Measurements from ENCODE around the gene CRABP2.

Gene CRABP2

DNA sequence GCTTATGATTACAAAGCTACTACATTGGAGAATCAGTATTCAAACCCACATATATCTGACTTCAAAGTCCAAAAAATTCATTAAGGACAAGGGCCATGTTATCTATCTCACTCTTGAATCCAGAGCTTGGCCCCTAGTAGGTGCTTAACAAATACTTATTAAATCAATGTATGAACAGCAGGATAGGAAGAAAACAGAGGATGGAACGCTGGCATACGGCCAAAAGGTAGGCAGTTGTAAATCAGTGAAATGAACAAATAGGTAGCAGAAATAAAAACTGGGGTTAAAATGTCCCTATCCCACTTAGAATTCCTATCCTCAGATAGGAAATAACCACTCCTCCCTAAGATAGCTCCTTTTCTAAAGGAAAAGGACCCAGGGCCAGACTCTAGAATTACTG lies 33.5 kb upstream of the CRABP2 start:
- Histone ChIP-seq H3F3A (ENCODE audit: control insufficient read depth, insufficient read depth) (peaks cover 25% of the 10 kb centered on the region), H3K4me1 (ENCODE audit: control insufficient read depth, low read length) (peaks cover 25% of the 10 kb centered on the region), H3K27ac (ENCODE audit: low read depth, low read length) (no peak overlapping the region), H3K9me3 (ENCODE audit: control insufficient read depth, insufficient read depth, low read length) (no peaks in the 10 kb centered on the region), H3K9me2 (replicated peaks; ENCODE audit: control insufficient read depth, low read length) (no peaks in the 10 kb centered on the region), H3K4me2 (ENCODE audit: low read length) (peak overlapping the region; percentile 83), H4K20me1 (ENCODE audit: control insufficient read depth, insufficient read depth, low read depth, low read length) (no peaks in the 10 kb centered on the region), H3K27me3 (ENCODE audit: control insufficient read depth, low read length) (no peaks in the 10 kb centered on the region), H3K36me3 (ENCODE audit: control insufficient read depth, low read length) (peaks cover 84% of the 10 kb centered on the region), H3K79me2 (ENCODE audit: control insufficient read depth, low read length) (peaks cover 26% of the 10 kb centered on the region), H3K4me3 (ENCODE audit: low read length) (no peak overlapping the region)
- TF ChIP-seq EZH2phosphoT487 (IDR thresholded peaks at IDR 0.05; ENCODE audit: borderline replicate concordance, low read length) = no peak

DNA sequence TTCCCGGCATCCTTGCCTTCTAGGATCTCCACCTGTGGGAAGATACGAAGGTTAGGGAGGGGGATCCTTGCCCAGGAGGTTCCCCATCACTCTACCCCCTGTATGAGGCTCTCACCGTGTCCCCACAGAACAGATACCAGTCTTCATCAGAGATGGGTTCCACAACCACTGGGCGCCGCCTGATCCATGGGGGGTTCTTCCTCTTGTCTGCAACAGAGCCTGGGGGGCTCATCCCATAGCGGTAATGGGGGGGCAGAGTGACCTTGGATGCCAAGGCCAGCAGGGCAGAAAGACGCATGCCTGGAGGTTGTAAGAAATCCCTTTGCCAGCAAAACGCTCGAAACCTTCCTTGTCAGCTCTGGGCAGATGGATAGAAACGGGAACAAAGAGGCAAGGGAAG lies 33.0 kb upstream of the CRABP2 start:
- H3K79me2 ChIP-seq (ENCODE audit: control insufficient read depth, low read length) = peaks cover 26% of the 10 kb centered on the region
- H3K4me3 ChIP-seq (ENCODE audit: low read length) = no peak overlapping the region
- no peaks in the 10 kb centered on the region for H3K9me2 ChIP-seq (replicated peaks; ENCODE audit: control insufficient read depth, low read length)
- H4K20me1 ChIP-seq (ENCODE audit: control insufficient read depth, insufficient read depth, low read depth, low read length) = no peaks in the 10 kb centered on the region
- no peak overlapping the region for H3K27ac ChIP-seq (ENCODE audit: low read depth, low read length)
- H3K27me3 ChIP-seq (ENCODE audit: control insufficient read depth, low read length) = no peaks in the 10 kb centered on the region
- peaks cover 84% of the 10 kb centered on the region for H3K36me3 ChIP-seq (ENCODE audit: control insufficient read depth, low read length)
- peaks cover 25% of the 10 kb centered on the region for H3K4me1 ChIP-seq (ENCODE audit: control insufficient read depth, low read length)
- H3K9me3 ChIP-seq (ENCODE audit: control insufficient read depth, insufficient read depth, low read length) = no peaks in the 10 kb centered on the region
- no peak overlapping the region for H3K4me2 ChIP-seq (ENCODE audit: low read length)
- peaks cover 25% of the 10 kb centered on the region for H3F3A ChIP-seq (ENCODE audit: control insufficient read depth, insufficient read depth)
- TF ChIP-seq EZH2phosphoT487 (IDR thresholded peaks at IDR 0.05; ENCODE audit: borderline replicate concordance, low read length) = no peak
- TF ChIP-seq, protein P1, sequence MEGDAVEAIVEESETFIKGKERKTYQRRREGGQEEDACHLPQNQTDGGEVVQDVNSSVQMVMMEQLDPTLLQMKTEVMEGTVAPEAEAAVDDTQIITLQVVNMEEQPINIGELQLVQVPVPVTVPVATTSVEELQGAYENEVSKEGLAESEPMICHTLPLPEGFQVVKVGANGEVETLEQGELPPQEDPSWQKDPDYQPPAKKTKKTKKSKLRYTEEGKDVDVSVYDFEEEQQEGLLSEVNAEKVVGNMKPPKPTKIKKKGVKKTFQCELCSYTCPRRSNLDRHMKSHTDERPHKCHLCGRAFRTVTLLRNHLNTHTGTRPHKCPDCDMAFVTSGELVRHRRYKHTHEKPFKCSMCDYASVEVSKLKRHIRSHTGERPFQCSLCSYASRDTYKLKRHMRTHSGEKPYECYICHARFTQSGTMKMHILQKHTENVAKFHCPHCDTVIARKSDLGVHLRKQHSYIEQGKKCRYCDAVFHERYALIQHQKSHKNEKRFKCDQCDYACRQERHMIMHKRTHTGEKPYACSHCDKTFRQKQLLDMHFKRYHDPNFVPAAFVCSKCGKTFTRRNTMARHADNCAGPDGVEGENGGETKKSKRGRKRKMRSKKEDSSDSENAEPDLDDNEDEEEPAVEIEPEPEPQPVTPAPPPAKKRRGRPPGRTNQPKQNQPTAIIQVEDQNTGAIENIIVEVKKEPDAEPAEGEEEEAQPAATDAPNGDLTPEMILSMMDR (IDR thresholded peaks at IDR 0.05; ENCODE audit: low read depth, low read length, poor library complexity, severe bottlenecking) = no peak

DNA sequence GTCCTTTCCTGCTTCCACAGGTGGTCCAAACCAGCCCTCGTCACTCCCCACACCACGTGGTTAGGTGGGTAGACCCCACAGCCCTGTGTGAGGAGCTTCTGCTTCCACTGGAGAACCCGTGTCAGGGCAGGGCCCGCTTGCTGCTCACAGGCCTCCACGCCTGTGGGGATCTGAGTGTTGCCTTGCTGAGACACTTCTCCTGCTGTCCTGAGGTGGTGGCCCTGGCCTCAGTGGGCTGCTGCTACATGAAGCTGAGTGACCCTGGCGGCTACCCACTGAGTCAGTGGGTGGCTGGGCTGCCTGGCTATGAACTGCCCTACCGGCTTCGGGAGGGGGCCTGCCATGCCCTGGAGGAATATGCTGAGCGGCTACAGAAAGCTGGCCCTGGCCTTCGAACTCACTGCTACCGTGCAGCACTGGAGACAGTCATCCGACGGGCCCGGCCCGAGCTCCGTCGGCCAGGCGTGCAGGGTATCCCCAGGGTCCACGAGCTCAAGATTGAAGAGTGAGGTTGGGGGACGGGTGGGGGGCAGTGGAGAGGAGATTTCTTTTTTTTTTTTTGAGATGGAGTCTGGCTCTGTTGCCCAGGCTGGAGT lies 28.7 kb upstream of the CRABP2 start:
- peaks cover 13% of the 10 kb centered on the region for H3F3A ChIP-seq (ENCODE audit: control insufficient read depth, insufficient read depth)
- no peak overlapping the region for H3K4me3 ChIP-seq (ENCODE audit: low read length)
- no peaks in the 10 kb centered on the region for H3K9me3 ChIP-seq (ENCODE audit: control insufficient read depth, insufficient read depth, low read length)
- no peaks in the 10 kb centered on the region for H3K9me2 ChIP-seq (replicated peaks; ENCODE audit: control insufficient read depth, low read length)
- 0 out of 2 replicates have a peak, but pooled peaks cover 2% of the 10 kb centered on the region for H4K20me1 ChIP-seq (ENCODE audit: control insufficient read depth, insufficient read depth, low read depth, low read length)
- no peak overlapping the region for H3K27ac ChIP-seq (ENCODE audit: low read depth, low read length)
- peaks cover 25% of the 10 kb centered on the region for H3K79me2 ChIP-seq (ENCODE audit: control insufficient read depth, low read length)
- H3K27me3 ChIP-seq (ENCODE audit: control insufficient read depth, low read length) = no peaks in the 10 kb centered on the region
- TF ChIP-seq, protein P1 (IDR thresholded peaks at IDR 0.05; ENCODE audit: low read depth, low read length, poor library complexity, severe bottlenecking) = no peak
- TF ChIP-seq EZH2phosphoT487 (IDR thresholded peaks at IDR 0.05; ENCODE audit: borderline replicate concordance, low read length) = no peak
- peaks cover 11% of the 10 kb centered on the region for H3K4me1 ChIP-seq (ENCODE audit: control insufficient read depth, low read length)
- no peak overlapping the region for H3K4me2 ChIP-seq (ENCODE audit: low read length)
- H3K36me3 ChIP-seq (ENCODE audit: control insufficient read depth, low read length) = peaks cover 77% of the 10 kb centered on the region

DNA sequence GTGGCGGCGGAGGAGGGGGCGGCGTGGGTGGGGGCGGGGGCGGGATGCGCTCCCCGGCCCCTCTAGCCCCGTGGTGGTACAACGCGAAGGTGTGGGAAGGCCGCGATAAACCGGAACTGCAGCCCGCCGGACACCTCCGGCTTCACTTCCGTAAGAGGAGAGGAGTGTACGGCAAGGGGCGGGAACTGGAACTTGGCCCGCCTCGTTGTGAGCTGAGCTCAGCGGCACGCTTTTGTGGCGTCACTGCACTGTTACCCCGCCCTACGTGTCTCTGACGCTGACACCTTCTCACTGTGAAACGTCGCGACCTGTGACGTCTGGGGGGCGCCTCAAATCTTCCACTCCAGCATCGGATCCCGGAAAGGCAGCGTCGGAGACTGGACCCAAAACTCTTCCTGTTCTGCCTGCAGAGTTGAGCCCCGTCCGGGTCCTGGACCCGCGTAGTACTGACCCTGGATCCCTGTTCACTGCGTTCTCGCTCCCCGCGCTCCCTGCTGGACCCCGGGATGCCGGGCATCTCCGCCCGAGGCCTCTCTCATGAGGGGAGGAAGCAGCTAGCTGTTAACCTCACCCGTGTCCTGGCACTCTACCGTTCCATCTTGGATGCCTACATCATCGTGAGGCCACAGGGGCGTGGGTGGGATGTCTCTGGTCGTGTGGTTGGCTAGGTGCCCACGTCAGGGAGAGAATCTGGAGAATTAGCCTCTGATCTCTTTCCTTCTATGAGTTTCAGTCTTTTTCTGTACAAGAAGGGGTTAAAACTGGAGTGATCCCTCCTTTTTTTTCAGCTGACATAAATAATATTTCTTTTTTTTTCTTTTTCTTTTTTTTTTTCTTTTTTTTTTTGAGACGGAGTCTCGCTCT lies 23.4 kb upstream of the CRABP2 start, which contains the start of gene ISG20L2:
Gene ISG20L2 (minus strand): TSS at position 168 of the 864 bp plus-strand sequence. CDS start 1,114 bp downstream, outside the sequence.
- TF ChIP-seq, protein P1 (IDR thresholded peaks at IDR 0.05; ENCODE audit: low read depth, low read length, poor library complexity, severe bottlenecking) = no peak
- no peak for TF ChIP-seq EZH2phosphoT487 (IDR thresholded peaks at IDR 0.05; ENCODE audit: borderline replicate concordance, low read length)
- Histone ChIP-seq H3K9me2 (replicated peaks; ENCODE audit: control insufficient read depth, low read length) (no peaks in the 10 kb centered on the region), H3K4me3 (ENCODE audit: low read length) (peak within 1 kb of the TSS; percentile 97), H3K9me3 (ENCODE audit: control insufficient read depth, insufficient read depth, low read length) (no peaks in the 10 kb centered on the region), H3K4me2 (ENCODE audit: low read length) (peak within 1 kb of the TSS; percentile 92), H3F3A (ENCODE audit: control insufficient read depth, insufficient read depth) (peaks cover 27% of the 10 kb centered on the region), H3K27me3 (ENCODE audit: control insufficient read depth, low read length) (no peaks in the 10 kb centered on the region), H3K79me2 (ENCODE audit: control insufficient read depth, low read length) (peaks cover 66% of the 10 kb centered on the region), H3K4me1 (ENCODE audit: control insufficient read depth, low read length) (peaks cover 32% of the 10 kb centered on the region), H3K27ac (ENCODE audit: low read depth, low read length) (peak within 1 kb of the TSS; percentile 73), H3K36me3 (ENCODE audit: control insufficient read depth, low read length) (peaks cover 81% of the 10 kb centered on the region), H4K20me1 (ENCODE audit: control insufficient read depth, insufficient read depth, low read depth, low read length) (peaks cover 24% of the 10 kb centered on the region)

Data from DOHH2 (cell line).